Activated gamma-delta T cell treated with Interleukin-2 at 50 U/mL for 16 hours (primary cell): Measurements from ENCODE around the gene TGFBRAP1.

ENCODE experiments used
- DNase-seq: peaks from one replicate; pipeline ENCODE4 v3.0.0-alpha.2; 2020

TGFBRAP1 gene

DNA sequence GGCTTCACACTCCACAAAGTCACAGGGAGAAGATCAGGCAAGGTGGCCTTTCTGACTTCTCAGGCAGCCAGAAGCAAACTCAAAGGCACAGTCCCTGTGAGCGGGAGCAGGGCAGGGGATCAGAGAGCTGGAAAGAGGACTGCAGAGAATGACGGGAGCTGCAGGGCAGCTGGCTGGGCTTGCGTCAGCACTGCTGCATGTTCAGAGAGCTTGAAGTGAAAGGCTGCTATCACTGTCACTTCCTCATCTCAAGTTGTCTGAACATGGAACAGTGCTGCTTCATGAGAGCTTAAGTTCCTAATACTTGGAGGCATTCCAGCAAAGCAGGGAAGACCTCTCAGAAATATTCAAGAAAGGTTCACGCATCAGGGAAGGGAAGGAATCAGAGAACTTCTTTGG lies 20.4 kb downstream of the TGFBRAP1 start:
- no peak for DNase-seq

GRCh38 chr2:105308382-105309146 lies 21.0 kb downstream of the TGFBRAP1 start:
- no peak for DNase-seq

GRCh38 chr2:105307962-105308361 lies 21.6 kb downstream of the TGFBRAP1 start:
- DNase-seq = no peak

DNA sequence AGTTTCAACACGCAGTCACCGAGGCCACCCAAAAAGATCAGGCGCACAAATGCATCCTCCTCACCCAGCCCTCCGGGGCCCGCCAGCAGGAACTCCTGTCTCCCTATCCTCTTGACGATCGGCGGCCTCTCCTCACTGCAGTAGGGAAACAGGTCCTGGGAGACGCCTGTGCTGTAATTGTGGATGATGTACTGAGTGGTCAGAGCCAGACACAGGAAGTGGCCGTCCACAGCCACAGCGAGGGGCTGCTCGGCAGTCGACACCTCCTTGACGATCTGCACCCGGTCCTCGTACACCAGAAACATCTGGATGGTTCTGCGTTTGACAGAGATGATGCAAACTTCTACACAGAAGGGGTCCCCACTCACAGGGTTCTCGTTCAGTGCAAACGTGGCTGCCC lies 22.0 kb downstream of the TGFBRAP1 start:
- DNase-seq = no peak

DNA sequence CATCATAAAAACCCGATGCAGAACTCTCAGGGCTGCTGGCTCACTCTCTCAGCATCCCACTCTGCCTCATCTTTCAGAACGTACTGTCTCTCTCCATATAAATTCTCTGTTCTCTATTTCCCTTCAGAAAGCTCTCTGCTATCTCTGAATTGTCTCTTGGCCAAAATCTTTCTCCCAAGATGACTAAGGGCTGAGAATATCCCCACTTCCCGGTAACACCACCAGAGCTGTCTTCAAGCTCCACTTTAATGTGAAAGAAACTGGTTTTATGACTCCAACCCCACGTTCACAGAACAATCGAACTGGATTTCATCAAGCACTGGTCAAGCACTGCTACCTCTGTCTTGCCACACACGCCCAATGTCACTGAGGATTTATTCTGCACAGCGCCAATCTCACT lies 22.4 kb downstream of the TGFBRAP1 start:
- DNase-seq = no peak

DNA sequence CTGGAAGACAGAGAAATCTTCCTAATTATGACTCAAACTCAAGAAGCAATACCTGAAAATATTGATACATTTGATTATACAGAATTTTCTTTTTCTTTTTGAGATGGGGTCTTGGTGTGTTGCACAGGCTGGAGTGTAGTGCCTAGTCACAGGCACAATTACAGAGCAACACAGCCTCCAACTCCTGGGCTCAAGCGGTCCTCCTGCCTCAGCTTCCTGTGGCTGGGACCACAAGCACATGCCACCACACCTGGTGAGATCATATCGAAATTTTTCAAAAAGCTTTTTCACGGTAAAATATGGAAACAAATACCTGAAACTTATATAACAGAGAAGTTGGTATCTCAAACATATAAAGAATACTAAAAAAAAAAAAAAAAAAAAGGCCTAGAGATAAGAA lies 27.9 kb downstream of the TGFBRAP1 start:
- no peak for DNase-seq

GRCh38 chr2:105299290-105299689 lies 30.2 kb downstream of the TGFBRAP1 start:
- DNase-seq = no peak

GRCh38 chr2:105298017-105298416 lies 31.5 kb downstream of the TGFBRAP1 start:
- DNase-seq = no peak

DNA sequence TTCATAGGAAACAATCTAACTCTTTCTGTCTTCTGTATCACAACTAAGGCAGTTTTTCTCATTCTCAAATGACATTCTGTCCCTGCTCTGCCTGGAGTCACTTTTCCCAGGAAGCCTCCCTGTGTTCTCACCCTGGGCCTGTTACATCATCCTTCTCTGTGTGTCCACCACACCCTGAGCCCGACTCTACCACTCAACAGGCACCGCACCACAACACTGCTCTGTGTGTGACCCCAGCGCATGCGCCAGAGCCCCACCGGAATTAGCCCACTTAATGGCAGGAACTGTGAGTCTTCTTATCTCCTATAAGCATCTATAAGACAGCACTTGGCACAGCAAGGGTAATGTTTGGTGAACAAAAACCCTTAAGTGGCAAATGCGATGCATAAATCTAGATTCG lies 32.3 kb downstream of the TGFBRAP1 start:
- no peak for DNase-seq

DNA sequence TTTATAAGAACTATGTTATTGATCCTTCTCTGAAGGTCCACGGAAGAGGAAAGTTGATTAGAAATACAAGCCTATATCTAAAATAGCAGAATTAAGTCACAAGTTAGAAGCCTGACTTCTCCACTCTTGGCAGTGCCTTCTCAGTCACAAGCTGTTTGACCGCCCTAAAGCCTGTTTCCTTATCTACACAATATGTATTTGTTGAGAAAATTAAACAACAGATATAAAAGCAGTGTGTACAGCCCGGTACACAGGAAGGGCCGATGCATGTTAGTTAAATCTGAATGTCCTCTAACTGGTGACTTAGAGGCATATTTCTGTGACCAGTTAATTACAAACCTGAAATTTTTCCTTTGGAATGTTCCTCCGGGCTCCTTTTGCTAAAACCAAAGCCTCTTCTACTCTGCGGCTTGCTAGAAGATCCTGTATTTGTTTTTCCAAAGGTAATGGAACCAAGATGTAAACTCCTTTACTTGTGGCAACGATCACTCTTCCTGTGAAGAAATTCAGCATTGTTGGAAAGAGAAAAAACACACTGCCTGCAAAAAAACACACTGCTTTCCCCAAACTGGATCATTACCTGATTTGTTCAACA lies 33.4 kb downstream of the TGFBRAP1 start:
- no peak for DNase-seq

- no peak for DNase-seq
Measured at GRCh38 chr2:105294844-105295481, 34.6 kb downstream of the TGFBRAP1 start.

- no peak for DNase-seq
Measured at GRCh38 chr2:105294046-105294445, 35.5 kb downstream of the TGFBRAP1 start.

GRCh38 chr2:105291981-105292380 lies 37.6 kb downstream of the TGFBRAP1 start:
- no peak for DNase-seq

- no peak for DNase-seq
Measured at GRCh38 chr2:105290981-105291660, 38.4 kb downstream of the TGFBRAP1 start.

GRCh38 chr2:105288133-105288532 lies 41.4 kb downstream of the TGFBRAP1 start:
- DNase-seq = no peak

GRCh38 chr2:105287692-105288091 lies 41.8 kb downstream of the TGFBRAP1 start:
- DNase-seq = no peak

- no peak for DNase-seq
Measured at GRCh38 chr2:105283532-105283931, 46.0 kb downstream of the TGFBRAP1 start.

DNA sequence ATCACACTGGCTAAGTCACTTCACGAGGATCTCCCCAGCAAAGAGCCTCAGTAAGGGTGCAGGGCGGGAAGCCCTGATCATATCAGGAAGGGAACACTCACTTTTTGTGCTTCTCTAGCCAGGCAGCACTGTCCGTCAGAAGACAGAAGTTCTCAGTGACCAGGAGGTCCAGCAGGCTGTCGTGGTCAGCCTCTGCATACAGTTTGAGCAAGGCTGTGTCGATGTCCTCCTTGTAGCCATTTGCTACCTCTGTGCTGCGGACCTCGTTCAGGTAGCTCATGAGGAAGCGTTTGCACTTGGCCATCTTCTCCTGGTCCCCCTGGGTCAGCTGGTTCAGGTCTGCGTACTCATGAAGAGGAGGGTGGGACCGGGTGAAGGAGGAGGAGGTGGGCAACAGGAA lies 49.3 kb downstream of the TGFBRAP1 start:
- no peak for DNase-seq

DNA sequence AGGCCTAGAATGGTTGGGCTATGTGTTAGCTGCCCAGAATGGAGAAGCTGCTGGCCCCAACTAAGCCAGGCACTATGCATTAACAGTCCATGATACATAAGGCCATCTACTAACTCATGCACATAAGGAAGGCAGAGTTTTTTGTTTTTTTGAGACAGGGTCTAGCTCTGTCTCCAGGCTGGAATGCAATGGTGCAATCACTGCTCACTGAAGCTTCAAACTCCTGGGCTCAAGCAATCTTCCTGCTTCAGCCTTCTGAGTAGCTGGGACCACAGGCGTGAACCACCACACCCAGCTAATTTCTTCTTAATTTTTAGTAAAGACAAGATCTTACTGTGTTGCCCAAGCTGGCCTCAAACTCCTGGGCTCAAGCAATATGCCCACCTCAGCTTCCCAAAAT lies 50.4 kb downstream of the TGFBRAP1 start:
- DNase-seq = no peak

DNA sequence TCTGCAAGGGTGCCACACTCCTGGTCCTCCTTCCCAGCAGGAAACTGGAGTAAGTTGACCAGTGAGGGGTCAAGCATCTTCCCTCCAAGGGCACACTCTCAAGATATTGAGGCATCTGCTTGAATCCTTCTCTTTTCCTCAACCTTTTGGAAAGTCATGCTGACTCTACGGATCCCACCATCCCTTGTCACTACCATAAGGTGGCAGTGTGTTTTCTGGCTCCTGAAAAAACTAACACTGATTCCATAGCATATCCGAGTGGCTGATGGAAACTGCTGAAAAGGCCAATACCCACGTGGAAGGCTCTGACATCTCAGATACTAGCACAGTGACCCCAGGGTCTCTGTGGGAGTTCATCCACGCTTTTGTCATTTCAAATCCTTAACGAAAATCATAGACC lies 50.9 kb downstream of the TGFBRAP1 start:
- no peak for DNase-seq

- no peak for DNase-seq
Measured at GRCh38 chr2:105274046-105274445, 55.5 kb downstream of the TGFBRAP1 start.

GRCh38 chr2:105272176-105272575 lies 57.4 kb downstream of the TGFBRAP1 start:
- no peak for DNase-seq

- no peak for DNase-seq
Measured at GRCh38 chr2:105271393-105272045, 58.0 kb downstream of the TGFBRAP1 start.
